ENCODE data around the gene SAP30. TPM values are rescaled to one million over a fixed set of nuclear protein-coding genes. Genes with fewer than 3 reads are reported as not detected.

The SAP30 gene
- total RNA-seq, 5 donors from 2014 or later (not counting 1 experiment from before 2014, with no cell fraction given), result 2.8 to 5.8 (median 4.1) TPM

GRCh38 chr4:173420801-173421200, 50.0 kb downstream of the SAP30 start:
- peaks cover 6 to 11% of the 10 kb centered on the region in 2 experiments for H3K4me1 ChIP-seq (ENCODE audit: control insufficient read depth in 1 of 2, extremely low read depth in 1 of 2, insufficient read depth in 2 of 2, low read length in 2 of 2)
- H3K4me1 Mint-ChIP-seq, result peaks cover 11 to 18% (median 13%) of the 10 kb centered on the region in 3 donors
- no peak overlapping the region for H3K4me3 ChIP-seq (ENCODE audit: control insufficient read depth in 1 of 2, extremely low read depth in 1 of 2, low read length in 1 of 2)
- POLR2A ChIA-PET, result no interaction called here
- ATAC-seq (replicated peaks in 1 of 4), result no peak
- H3K4me3 Mint-ChIP-seq, result no peak overlapping the region
- no peak overlapping the region for H3K27ac ChIP-seq (ENCODE audit: low read length)
- CTCF ChIA-PET, result interaction anchor here (0.5 to 3.2 kb wide), 41 partner anchors 8 to 898 kb away, joined by 3 to 44 read pairs (median 4); partner anchors contain the start of gene HMGB2 (in 1 of the 2)
- no peak overlapping the region for H3K27ac Mint-ChIP-seq
- no CpG with 5 or more reads among the region's 2 CpGs for WGBS (ENCODE audit: insufficient coverage)
- H3K36me3 Mint-ChIP-seq, result no peaks in the 10 kb centered on the region
- no peaks in the 10 kb centered on the region for H3K9me3 ChIP-seq
- no peaks in the 10 kb centered on the region for H3K27me3 Mint-ChIP-seq
- no peaks in the 10 kb centered on the region for H3K36me3 ChIP-seq (ENCODE audit: control insufficient read depth in 2 of 2, extremely low read depth in 1 of 2, insufficient read depth in 1 of 2, low read length in 1 of 2)
- no peaks in the 10 kb centered on the region for H3K27me3 ChIP-seq (replicated peaks in 1 of 2; ENCODE audit: control insufficient read depth in 2 of 2, extremely low read depth in 1 of 2, insufficient read depth in 2 of 2, low read length in 1 of 2)
- H3K9me3 Mint-ChIP-seq, result no peaks in the 10 kb centered on the region
- DNase-seq, result no peak

DNA sequence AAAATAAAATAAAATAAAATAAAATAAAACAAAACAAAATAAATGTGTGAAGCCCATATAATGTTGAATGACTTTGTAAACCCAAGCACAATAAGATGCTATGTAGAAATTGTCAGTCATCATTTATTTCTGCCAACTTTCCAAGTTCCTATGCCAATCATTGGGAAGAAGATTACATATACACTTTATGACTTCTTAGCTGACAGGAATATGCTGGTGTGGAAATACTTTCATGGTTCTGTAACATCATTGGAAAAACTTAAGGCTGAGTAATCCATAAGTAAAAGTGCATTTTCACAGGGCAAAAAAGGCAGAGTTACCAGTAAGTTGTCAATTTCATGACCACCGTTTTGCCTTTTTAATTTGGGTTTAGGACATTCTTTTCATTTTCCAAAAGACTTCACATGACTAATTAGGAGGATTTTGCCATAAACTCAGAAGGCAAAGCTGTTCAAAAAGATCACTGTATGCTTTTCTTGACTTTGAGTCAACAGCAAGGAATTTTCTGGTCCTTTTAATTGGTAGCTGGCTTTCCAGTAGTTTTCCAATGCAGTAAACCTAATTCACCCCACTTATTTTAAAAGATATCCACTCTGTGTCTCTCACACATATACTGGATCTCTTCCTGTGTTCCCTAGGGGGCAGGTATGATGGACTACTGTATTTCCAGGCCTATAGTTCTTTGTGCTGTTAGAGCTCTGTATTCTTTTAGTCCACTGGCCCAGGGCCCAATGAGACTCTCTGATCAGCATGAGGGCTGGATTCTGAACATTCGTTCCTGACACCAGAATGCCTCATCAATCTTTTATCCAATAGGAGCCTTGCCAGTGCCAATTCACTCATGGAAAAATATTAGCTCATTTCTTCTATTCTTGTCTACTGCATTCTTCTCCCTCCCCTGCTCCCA, 54.4 kb downstream of the SAP30 start:
- Histone ChIP-seq H3K9me3 (no peaks in the 10 kb centered on the region), H3K27ac (ENCODE audit: low read length) (no peak overlapping the region), H3K36me3 (ENCODE audit: control insufficient read depth in 2 of 2, extremely low read depth in 1 of 2, insufficient read depth in 1 of 2, low read length in 1 of 2) (no peaks in the 10 kb centered on the region), H3K27me3 (replicated peaks in 1 of 2; ENCODE audit: control insufficient read depth in 2 of 2, extremely low read depth in 1 of 2, insufficient read depth in 2 of 2, low read length in 1 of 2) (no peaks in the 10 kb centered on the region), H3K4me3 (ENCODE audit: control insufficient read depth in 1 of 2, extremely low read depth in 1 of 2, low read length in 1 of 2) (no peak overlapping the region), H3K4me1 (ENCODE audit: control insufficient read depth in 1 of 2, extremely low read depth in 1 of 2, insufficient read depth in 2 of 2, low read length in 2 of 2) (peaks cover 14 to 15% of the 10 kb centered on the region in 2 experiments)
- DNase-seq (no peak), ATAC-seq (replicated peaks in 1 of 4) (no peak)
- Mint-ChIP-seq H3K36me3 (no peaks in the 10 kb centered on the region), H3K27me3 (no peaks in the 10 kb centered on the region), H3K4me1 (peaks cover 35 to 40% (median 37%) of the 10 kb centered on the region in 3 donors), H3K4me3 (peak overlapping the region in 1 of 3 donors; percentile 57), H3K27ac (peak overlapping the region; percentile 76 to 79), H3K9me3 (peaks cover 0 to 4% (median 0%) of the 10 kb centered on the region in 3 donors)
- 82% methylated on average over 2 of the region's 2 CpGs for WGBS (ENCODE audit: insufficient coverage)
- ChIA-PET POLR2A (interaction anchor here (0.7 kb wide), 2 partner anchors 95 to 857 kb away, joined by 3 read pairs; no protein-coding TSS in a partner anchor), CTCF (interaction anchor here (0.6 to 1.4 kb wide), 6 partner anchors 10 to 106 kb away, joined by 3 to 4 read pairs (median 4); no protein-coding TSS in a partner anchor)

GRCh38 chr4:173426064-173426463, 55.3 kb downstream of the SAP30 start:
- Histone ChIP-seq H3K4me3 (ENCODE audit: control insufficient read depth in 1 of 2, extremely low read depth in 1 of 2, low read length in 1 of 2) (no peak overlapping the region), H3K4me1 (ENCODE audit: control insufficient read depth in 1 of 2, extremely low read depth in 1 of 2, insufficient read depth in 2 of 2, low read length in 2 of 2) (peaks cover 14 to 15% of the 10 kb centered on the region in 2 experiments), H3K9me3 (no peaks in the 10 kb centered on the region), H3K27ac (ENCODE audit: low read length) (no peak overlapping the region), H3K36me3 (ENCODE audit: control insufficient read depth in 2 of 2, extremely low read depth in 1 of 2, insufficient read depth in 1 of 2, low read length in 1 of 2) (no peaks in the 10 kb centered on the region), H3K27me3 (replicated peaks in 1 of 2; ENCODE audit: control insufficient read depth in 2 of 2, extremely low read depth in 1 of 2, insufficient read depth in 2 of 2, low read length in 1 of 2) (no peaks in the 10 kb centered on the region)
- Mint-ChIP-seq H3K9me3 (peaks cover 0 to 7% (median 0%) of the 10 kb centered on the region in 3 donors), H3K4me1 (peaks cover 32 to 35% (median 32%) of the 10 kb centered on the region in 3 donors), H3K27me3 (no peaks in the 10 kb centered on the region), H3K4me3 (peak overlapping the region in 2 of 3 donors; percentile 18 to 57), H3K27ac (peak overlapping the region; percentile 76 to 79), H3K36me3 (peaks cover under 1% of the 10 kb centered on the region)
- ChIA-PET POLR2A (no interaction called here), CTCF (interaction anchor here (1.4 kb wide), 2 partner anchors 36 to 107 kb away, joined by 3 to 4 read pairs; no protein-coding TSS in a partner anchor)
- DNase-seq (peak in 3 of 35 experiments; percentile 5 to 25 (median 24)), ATAC-seq (replicated peaks in 1 of 4) (peak; percentile 74 to 92 (median 81))
- WGBS (ENCODE audit: insufficient coverage), result no CpG with 5 or more reads among the region's 2 CpGs

Other genes with a start within 250 kb of the SAP30 start
- 10 to 100 TPM; 12.2 to 16.6 (median 14.0) TPM for gene GALNT7, start 202.1 kb upstream of the SAP30 start, total RNA-seq
- 100 to 1,000 TPM in 3 of 5 donors, 10 to 100 TPM in 2; 87.6 to 151 (median 103) TPM for gene HMGB2, start 36.6 kb upstream of the SAP30 start, total RNA-seq
- not detected for gene SCRG1, start 28.2 kb downstream of the SAP30 start, total RNA-seq
- not detected for gene HAND2, start 159.3 kb downstream of the SAP30 start, total RNA-seq

All from T-cell (primary cell).